HepG2 (cell line): Measurements from ENCODE around the gene GNPNAT1. TPM values are rescaled to one million over a fixed set of nuclear protein-coding genes. Genes with fewer than 3 reads are reported as not detected.

ENCODE experiments used
- BCL6 ChIP-seq: IDR thresholded peaks from 2 replicates; pipeline ENCODE4 v1.6.1; 2016; ENCODE audit warnings: missing genetic modification reagents, missing compliant biosample characterization
- JUNB ChIP-seq: sonication (generic); formaldehyde crosslinking; IDR thresholded peaks from 2 replicates; pipeline ENCODE4 v1.8.0; 2022; ENCODE audit warnings: missing genetic modification reagents, mild to moderate bottlenecking, borderline replicate concordance
- KAT7 ChIP-seq: IDR thresholded peaks from 2 replicates; pipeline ENCODE4 v1.6.1; 2018; ENCODE audit warnings: borderline replicate concordance, missing compliant biosample characterization
- NFYB ChIP-seq: sonication (generic); formaldehyde crosslinking; IDR thresholded peaks from 2 replicates; pipeline ENCODE4 v1.4.0; 2020; ENCODE audit warnings: missing genetic modification reagents
- NRL ChIP-seq: sonication (generic); formaldehyde crosslinking; IDR thresholded peaks from 2 replicates; pipeline ENCODE4 v1.5.0; 2020; ENCODE audit warnings: missing genetic modification reagents, mild to moderate bottlenecking, moderate library complexity, borderline replicate concordance
- SMARCC2 ChIP-seq: fragments of 450-650 bp; IDR thresholded peaks from 2 replicates; pipeline ENCODE4 v1.6.1; 2017; ENCODE audit warnings: antibody characterized with exemption, mild to moderate bottlenecking
- ZNF646 ChIP-seq: sonication (generic); formaldehyde crosslinking; IDR thresholded peaks from 2 replicates; pipeline ENCODE4 v1.9.0; 2021; ENCODE audit warnings: mild to moderate bottlenecking, missing genetic modification reagents
- ZNF678 ChIP-seq: sonication (generic); formaldehyde crosslinking; IDR thresholded peaks from 2 replicates; pipeline ENCODE4 v1.4.0; 2020; ENCODE audit warnings: mild to moderate bottlenecking, missing genetic modification reagents
- ZSCAN5A ChIP-seq: sonication (generic); formaldehyde crosslinking; IDR thresholded peaks from 2 replicates; pipeline ENCODE4 v1.8.0; 2022; ENCODE audit warnings: mild to moderate bottlenecking, missing genetic modification reagents, borderline replicate concordance
- polyA plus RNA-seq, 8 experiments: library from polyadenylated mRNA; depleted of rRNA in 3 of 8; stranded (reverse) in 7 of 8; unstranded in 1 of 8; fragments of >200 nt; fragmentation: Illumina TruSeq in 4 of 8; extraction: Trizol in 4 of 8; gene quantifications; 2 replicates each; pipeline versions ENCODE4 v1.2.1 to v1.2.3, GENCODE V29; 2011 to 2016; ENCODE audit warnings: low read depth in 4 of 8, missing spikeins in 1 of 8, mixed read lengths in 1 of 8; ENCODE audit not compliant: insufficient read depth in 1 of 8
- total RNA-seq, 5 experiments: library from RNA; depleted of rRNA; stranded (reverse); fragments of >200 nt; fragmentation: Illumina TruSeq; extraction: Trizol; gene quantifications; 2 replicates each; pipeline ENCODE4 v1.2.3, GENCODE V29; 2016; ENCODE audit warnings: low read depth in 1 of 5
- TF ChIP-seq, protein P1 (sequence below), 2 experiments: fragments of 450-650 bp in 1 of 2; sonication (generic) in 1 of 2; formaldehyde crosslinking in 1 of 2; IDR thresholded peaks; 2 replicates each; pipeline versions ENCODE4 v1.6.1 to v1.8.0; 2016 to 2022; ENCODE audit warnings: antibody characterized with exemption in 1 of 2, mild to moderate bottlenecking in 1 of 2, missing genetic modification reagents in 1 of 2

The GNPNAT1 gene
- total and polyA plus RNA-seq, 2 of the 13 experiments (the other 11 are each of a cell fraction or from before 2014, with no cell fraction given) = 38.3 to 54.9 TPM

- TF ChIP-seq BCL6 (CRISPR knock-in tag) (no peak), NFYB (CRISPR knock-in tag) (0 out of 2 replicates have a peak, but pooled peaks have one; percentile 26), SMARCC2 (no peak), JUNB (CRISPR knock-in tag) (no peak), NRL (CRISPR knock-in tag) (peak; percentile 91; the same call in 1 of the 2 replicates), ZNF646 (no peak), KAT7 (CRISPR knock-in tag) (peak; percentile 66), ZSCAN5A (CRISPR knock-in tag) (no peak; the same call in 1 of the 2 replicates), ZNF678 (CRISPR knock-in tag) (peak; percentile 50; the same call in 1 of the 2 replicates)
- TF ChIP-seq, protein P1, sequence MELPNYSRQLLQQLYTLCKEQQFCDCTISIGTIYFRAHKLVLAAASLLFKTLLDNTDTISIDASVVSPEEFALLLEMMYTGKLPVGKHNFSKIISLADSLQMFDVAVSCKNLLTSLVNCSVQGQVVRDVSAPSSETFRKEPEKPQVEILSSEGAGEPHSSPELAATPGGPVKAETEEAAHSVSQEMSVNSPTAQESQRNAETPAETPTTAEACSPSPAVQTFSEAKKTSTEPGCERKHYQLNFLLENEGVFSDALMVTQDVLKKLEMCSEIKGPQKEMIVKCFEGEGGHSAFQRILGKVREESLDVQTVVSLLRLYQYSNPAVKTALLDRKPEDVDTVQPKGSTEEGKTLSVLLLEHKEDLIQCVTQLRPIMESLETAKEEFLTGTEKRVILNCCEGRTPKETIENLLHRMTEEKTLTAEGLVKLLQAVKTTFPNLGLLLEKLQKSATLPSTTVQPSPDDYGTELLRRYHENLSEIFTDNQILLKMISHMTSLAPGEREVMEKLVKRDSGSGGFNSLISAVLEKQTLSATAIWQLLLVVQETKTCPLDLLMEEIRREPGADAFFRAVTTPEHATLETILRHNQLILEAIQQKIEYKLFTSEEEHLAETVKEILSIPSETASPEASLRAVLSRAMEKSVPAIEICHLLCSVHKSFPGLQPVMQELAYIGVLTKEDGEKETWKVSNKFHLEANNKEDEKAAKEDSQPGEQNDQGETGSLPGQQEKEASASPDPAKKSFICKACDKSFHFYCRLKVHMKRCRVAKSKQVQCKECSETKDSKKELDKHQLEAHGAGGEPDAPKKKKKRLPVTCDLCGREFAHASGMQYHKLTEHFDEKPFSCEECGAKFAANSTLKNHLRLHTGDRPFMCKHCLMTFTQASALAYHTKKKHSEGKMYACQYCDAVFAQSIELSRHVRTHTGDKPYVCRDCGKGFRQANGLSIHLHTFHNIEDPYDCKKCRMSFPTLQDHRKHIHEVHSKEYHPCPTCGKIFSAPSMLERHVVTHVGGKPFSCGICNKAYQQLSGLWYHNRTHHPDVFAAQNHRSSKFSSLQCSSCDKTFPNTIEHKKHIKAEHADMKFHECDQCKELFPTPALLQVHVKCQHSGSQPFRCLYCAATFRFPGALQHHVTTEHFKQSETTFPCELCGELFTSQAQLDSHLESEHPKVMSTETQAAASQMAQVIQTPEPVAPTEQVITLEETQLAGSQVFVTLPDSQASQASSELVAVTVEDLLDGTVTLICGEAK (IDR thresholded peaks at IDR 0.05) = no peak
- TF ChIP-seq, protein P1 (CRISPR knock-in tag; IDR thresholded peaks at IDR 0.05) = peak; percentile 73
These were observed at the start of gene GNPNAT1 (continued) for GRCh38 chr14:52791223-52792096.
